Measurements from ENCODE around the gene RASSF3. TPM values are rescaled to one million over a fixed set of nuclear protein-coding genes. Genes with fewer than 3 reads are reported as not detected.
"Not testable (repeated sequence)": the region's sequence is repeated elsewhere in the genome, so short reads cannot be mapped to it uniquely, and the experiment has no call there.

The RASSF3 gene
- total RNA-seq, 1 donor from 2014 or later = 96.5 TPM

GRCh38 chr12:64653123-64653522 is 42.8 kb downstream of the RASSF3 start:
- Histone ChIP-seq H3K9me3 (no peaks in the 10 kb centered on the region), H3K4me1 (peaks cover 16% of the 10 kb centered on the region), H3K27ac (no peak overlapping the region), H3K27me3 (no peaks in the 10 kb centered on the region), H3K4me3 (no peak overlapping the region), H3K36me3 (no peaks in the 10 kb centered on the region)
- no peak for ATAC-seq
- intact Hi-C loops (cut with DNase I) = no loop called here
- no peak for DNase-seq
- no peak for TF ChIP-seq CTCF (IDR thresholded peaks at IDR 0.05)

GRCh38 chr12:64653907-64654306 is 43.6 kb downstream of the RASSF3 start:
- H3K4me3 ChIP-seq; H3K9me3 ChIP-seq; DNase-seq; ATAC-seq; H3K36me3 ChIP-seq; intact Hi-C loops (cut with DNase I); H3K27me3 ChIP-seq; H3K27ac ChIP-seq: not testable (repeated sequence)
- peaks cover 24% of the 10 kb centered on the region for H3K4me1 ChIP-seq

GRCh38 chr12:64655141-64655540 is 44.8 kb downstream of the RASSF3 start:
- no peak for TF ChIP-seq CTCF (IDR thresholded peaks at IDR 0.05)
- H3K4me1 ChIP-seq = peaks cover 30% of the 10 kb centered on the region
- no peak for ATAC-seq

GRCh38 chr12:64656429-64656828 is 46.1 kb downstream of the RASSF3 start:
- Histone ChIP-seq H3K27me3 (no peaks in the 10 kb centered on the region), H3K27ac (no peak overlapping the region), H3K9me3 (no peaks in the 10 kb centered on the region), H3K4me3 (no peak overlapping the region), H3K36me3 (no peaks in the 10 kb centered on the region), H3K4me1 (peaks cover 27% of the 10 kb centered on the region)
- no peak for TF ChIP-seq CTCF (IDR thresholded peaks at IDR 0.05)
- intact Hi-C loops (cut with DNase I) = no loop called here
- ATAC-seq (peak; percentile 48), DNase-seq (no peak)

More at GRCh38 chr12:64655141-64655540, 44.8 kb downstream of the RASSF3 start:
- no peak overlapping the region for H3K27ac ChIP-seq
- DNase-seq = no peak
- no peaks in the 10 kb centered on the region for H3K36me3 ChIP-seq
- no peaks in the 10 kb centered on the region for H3K27me3 ChIP-seq
- no peaks in the 10 kb centered on the region for H3K9me3 ChIP-seq
- no peak overlapping the region for H3K4me3 ChIP-seq
- intact Hi-C loops (cut with DNase I) = no loop called here

GRCh38 chr12:64658892-64659481 is 48.7 kb downstream of the RASSF3 start:
- Histone ChIP-seq H3K4me1 (peaks cover 27% of the 10 kb centered on the region), H3K9me3 (no peaks in the 10 kb centered on the region), H3K4me3 (no peak overlapping the region), H3K27me3 (no peaks in the 10 kb centered on the region), H3K36me3 (no peaks in the 10 kb centered on the region), H3K27ac (no peak overlapping the region)
- ATAC-seq (peak; percentile 39), DNase-seq (no peak)
- no peak for TF ChIP-seq CTCF (IDR thresholded peaks at IDR 0.05)
- intact Hi-C loops (cut with DNase I) = no loop called here

GRCh38 chr12:64660237-64661018 is 50.1 kb downstream of the RASSF3 start:
- Histone ChIP-seq H3K9me3 (no peaks in the 10 kb centered on the region), H3K27ac (no peak overlapping the region), H3K4me1 (peaks cover 36% of the 10 kb centered on the region), H3K4me3 (no peak overlapping the region), H3K27me3 (no peaks in the 10 kb centered on the region), H3K36me3 (no peaks in the 10 kb centered on the region)
- DNase-seq (no peak), ATAC-seq (no peak)
- no peak for TF ChIP-seq CTCF (IDR thresholded peaks at IDR 0.05)
- intact Hi-C loops (cut with DNase I) = no loop called here

All from upper lobe of right lung (tissue), 1 donor.